Neural cell (in vitro differentiated cells): ENCODE results near the gene ATG4C. TPM values are rescaled to one million over a fixed set of nuclear protein-coding genes. Genes with fewer than 3 reads are reported as not detected.

Experiments
- H2AFZ ChIP-seq: fragments of 200-600, 300-800 bp; sonication (generic), shearing (Covaris generic); 2 replicates; pipeline ENCODE4 v1.6.0; 2014; ENCODE audit warnings: low read depth, mild to moderate bottlenecking, antibody characterized with exemption, low read length, moderate library complexity
- H3F3A ChIP-seq: fragments of 200-600 bp; shearing (Covaris generic); 2 replicates; pipeline ENCODE4 v1.6.1; 2016; ENCODE audit warnings: mild to moderate bottlenecking, moderate library complexity, mixed read lengths, antibody characterized with exemption, low read length; ENCODE audit not compliant: insufficient read depth, poor library complexity, severe bottlenecking
- H3K27ac ChIP-seq: fragments of 200-600, 300-800 bp; sonication (generic), shearing (Covaris generic); 2 replicates; pipeline ENCODE4 v1.5.1; 2014; ENCODE audit warnings: mild to moderate bottlenecking, low read length, moderate library complexity
- H3K27me3 ChIP-seq: fragments of 300-800, 200-600 bp; sonication (generic), shearing (Covaris generic); 2 replicates; pipeline ENCODE4 v1.6.0; 2014; ENCODE audit warnings: mild to moderate bottlenecking, low read depth, low read length, moderate library complexity; ENCODE audit not compliant: insufficient read depth
- H3K36me3 ChIP-seq: fragments of 300-800, 200-600 bp; sonication (generic), shearing (Covaris generic); 2 replicates; pipeline ENCODE4 v1.5.1; 2014; ENCODE audit warnings: mild to moderate bottlenecking, antibody characterized with exemption, low read length, moderate library complexity; ENCODE audit not compliant: insufficient read depth
- H3K4me2 ChIP-seq: fragments of 300-800, 200-600 bp; sonication (generic), shearing (Covaris generic); 2 replicates; pipeline ENCODE4 v1.6.0; 2014; ENCODE audit warnings: mild to moderate bottlenecking, low read length
- H3K4me3 ChIP-seq: fragments of 300-800, 200-600 bp; sonication (generic), shearing (Covaris generic); 2 replicates; pipeline ENCODE4 v1.5.1; 2014; ENCODE audit warnings: mild to moderate bottlenecking, low read length, moderate library complexity
- H3K79me2 ChIP-seq: fragments of 200-600 bp; shearing (Covaris generic); replicated peaks from 2 replicates; pipeline ENCODE4 v1.6.0; 2014; ENCODE audit warnings: mild to moderate bottlenecking, low read length, moderate library complexity; ENCODE audit not compliant: insufficient read depth
- H3K9ac ChIP-seq: fragments of 300-800, 200-600 bp; sonication (generic), shearing (Covaris generic); 2 replicates; pipeline ENCODE4 v1.6.1; 2016; ENCODE audit warnings: mild to moderate bottlenecking, low read length, mixed read lengths
- H3K9me2 ChIP-seq: fragments of 200-600 bp; shearing (Covaris generic); 2 replicates; pipeline ENCODE4 v1.6.1; 2016; ENCODE audit warnings: mild to moderate bottlenecking, low read length, mixed read lengths; ENCODE audit not compliant: insufficient read depth
- H3K9me3 ChIP-seq: fragments of 200-600, 300-800 bp; sonication (generic), shearing (Covaris generic); 2 replicates; pipeline ENCODE4 v1.6.1; 2016; ENCODE audit warnings: mild to moderate bottlenecking, mixed run types, low read length, moderate library complexity, mixed read lengths
- H4K20me1 ChIP-seq: fragments of 200-600 bp; shearing (Covaris generic); 2 replicates; pipeline ENCODE4 v1.6.1; 2016; ENCODE audit warnings: mild to moderate bottlenecking, mixed run types; ENCODE audit not compliant: insufficient read depth
- CTCF ChIP-seq: fragments of 450-650 bp; IDR thresholded peaks from 2 replicates; pipeline ENCODE4 v1.5.1; 2014; ENCODE audit warnings: antibody characterized with exemption, mild to moderate bottlenecking, moderate library complexity; ENCODE audit not compliant: poor library complexity, severe bottlenecking
- EP300 ChIP-seq: fragments of 450-650 bp; conservative IDR thresholded peaks from 2 replicates; pipeline ENCODE4 v1.6.1; 2014; ENCODE audit warnings: antibody characterized with exemption, mild to moderate bottlenecking, moderate library complexity; ENCODE audit not compliant: poor library complexity, severe bottlenecking
- EZH2 ChIP-seq: fragments of 200-600, 300-800 bp; shearing (Covaris generic), sonication (generic); IDR thresholded peaks from 2 replicates; pipeline ENCODE4 v1.6.1; 2014; ENCODE audit warnings: antibody characterized with exemption, low read length, borderline replicate concordance, mild to moderate bottlenecking; ENCODE audit not compliant: insufficient read depth, poor library complexity, severe bottlenecking
- MXI1 ChIP-seq: fragments of 450-650 bp; conservative IDR thresholded peaks from 2 replicates; pipeline ENCODE4 v1.6.1; 2014; ENCODE audit warnings: antibody characterized with exemption, mild to moderate bottlenecking; ENCODE audit not compliant: poor library complexity, severe bottlenecking
- POLR2AphosphoS5 ChIP-seq: IDR thresholded peaks from 2 replicates; pipeline ENCODE4 v1.6.1; 2012
- RAD21 ChIP-seq: fragments of 450-650 bp; conservative IDR thresholded peaks from 2 replicates; pipeline ENCODE4 v1.6.1; 2014; ENCODE audit warnings: antibody characterized with exemption, mild to moderate bottlenecking, moderate library complexity
- SMC3 ChIP-seq: fragments of 450-650 bp; conservative IDR thresholded peaks from 2 replicates; pipeline ENCODE4 v1.6.1; 2014; ENCODE audit warnings: antibody characterized with exemption, mild to moderate bottlenecking, moderate library complexity; ENCODE audit not compliant: poor library complexity
- TAF1 ChIP-seq: IDR thresholded peaks from 2 replicates; pipeline ENCODE4 v1.6.1; 2012; ENCODE audit warnings: low read depth
- polyA plus RNA-seq: library from polyadenylated mRNA; depleted of rRNA; stranded (reverse); fragments of >200 nt; gene quantifications from 2 replicates; pipeline ENCODE4 v1.2.3, GENCODE V29; 2014
- TF ChIP-seq, protein P1 (sequence below): IDR thresholded peaks from 2 replicates; pipeline ENCODE4 v1.6.1; 2012; ENCODE audit warnings: borderline replicate concordance

The ATG4C gene
- polyA plus RNA-seq, 1 donor from 2014 or later, result 11.0 TPM

GRCh38 chr1:62832276-62832675 is 48.3 kb downstream of the ATG4C start (continued):
- TF ChIP-seq MXI1 (no peak), EZH2 (no peak)

GRCh38 chr1:62833529-62833928 is 49.6 kb downstream of the ATG4C start:
- Histone ChIP-seq H3K9me3 (no peaks in the 10 kb centered on the region), H3K79me2 (no peaks in the 10 kb centered on the region)
- no peak for TF ChIP-seq MXI1
- TF ChIP-seq EP300, result no peak
- TF ChIP-seq CTCF, result no peak
- TF ChIP-seq SMC3, result no peak
- TF ChIP-seq EZH2, result no peak
- TF ChIP-seq, protein P1, sequence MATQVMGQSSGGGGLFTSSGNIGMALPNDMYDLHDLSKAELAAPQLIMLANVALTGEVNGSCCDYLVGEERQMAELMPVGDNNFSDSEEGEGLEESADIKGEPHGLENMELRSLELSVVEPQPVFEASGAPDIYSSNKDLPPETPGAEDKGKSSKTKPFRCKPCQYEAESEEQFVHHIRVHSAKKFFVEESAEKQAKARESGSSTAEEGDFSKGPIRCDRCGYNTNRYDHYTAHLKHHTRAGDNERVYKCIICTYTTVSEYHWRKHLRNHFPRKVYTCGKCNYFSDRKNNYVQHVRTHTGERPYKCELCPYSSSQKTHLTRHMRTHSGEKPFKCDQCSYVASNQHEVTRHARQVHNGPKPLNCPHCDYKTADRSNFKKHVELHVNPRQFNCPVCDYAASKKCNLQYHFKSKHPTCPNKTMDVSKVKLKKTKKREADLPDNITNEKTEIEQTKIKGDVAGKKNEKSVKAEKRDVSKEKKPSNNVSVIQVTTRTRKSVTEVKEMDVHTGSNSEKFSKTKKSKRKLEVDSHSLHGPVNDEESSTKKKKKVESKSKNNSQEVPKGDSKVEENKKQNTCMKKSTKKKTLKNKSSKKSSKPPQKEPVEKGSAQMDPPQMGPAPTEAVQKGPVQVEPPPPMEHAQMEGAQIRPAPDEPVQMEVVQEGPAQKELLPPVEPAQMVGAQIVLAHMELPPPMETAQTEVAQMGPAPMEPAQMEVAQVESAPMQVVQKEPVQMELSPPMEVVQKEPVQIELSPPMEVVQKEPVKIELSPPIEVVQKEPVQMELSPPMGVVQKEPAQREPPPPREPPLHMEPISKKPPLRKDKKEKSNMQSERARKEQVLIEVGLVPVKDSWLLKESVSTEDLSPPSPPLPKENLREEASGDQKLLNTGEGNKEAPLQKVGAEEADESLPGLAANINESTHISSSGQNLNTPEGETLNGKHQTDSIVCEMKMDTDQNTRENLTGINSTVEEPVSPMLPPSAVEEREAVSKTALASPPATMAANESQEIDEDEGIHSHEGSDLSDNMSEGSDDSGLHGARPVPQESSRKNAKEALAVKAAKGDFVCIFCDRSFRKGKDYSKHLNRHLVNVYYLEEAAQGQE, result no peak
- no peak for TF ChIP-seq TAF1
- no peak for TF ChIP-seq POLR2AphosphoS5
- TF ChIP-seq RAD21, result no peak

DNA sequence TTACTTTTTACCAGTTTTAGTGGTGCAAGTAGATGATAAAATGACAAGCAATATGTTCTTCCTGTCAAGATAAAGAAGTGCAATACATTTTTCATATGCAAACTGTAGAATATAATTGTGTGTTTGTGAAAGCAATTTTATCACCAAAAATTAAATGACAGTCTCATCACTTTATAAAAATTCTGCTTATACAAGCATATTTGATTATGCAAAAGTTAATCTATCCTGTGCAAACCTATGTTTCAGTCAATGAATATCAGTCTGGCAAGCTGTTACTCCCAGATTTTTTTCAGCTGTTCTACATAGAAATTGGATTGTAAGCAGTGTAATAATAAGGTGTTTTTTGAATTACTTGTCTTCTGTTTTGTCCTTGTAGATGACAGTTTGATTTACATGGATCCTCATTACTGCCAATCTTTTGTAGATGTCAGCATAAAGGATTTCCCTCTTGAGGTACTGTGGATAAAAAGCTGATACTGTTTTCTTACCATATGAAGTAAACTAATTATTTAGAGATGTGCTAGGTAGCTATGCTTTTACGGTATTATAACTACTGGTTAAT is 50.5 kb downstream of the ATG4C start:
- no peaks in the 10 kb centered on the region for H3K79me2 ChIP-seq
- H2AFZ ChIP-seq, result no peak overlapping the region
- H3K27ac ChIP-seq, result no peak overlapping the region
- no peaks in the 10 kb centered on the region for H4K20me1 ChIP-seq
- no peaks in the 10 kb centered on the region for H3K9me3 ChIP-seq
- no peak overlapping the region for H3K9ac ChIP-seq
- H3K36me3 ChIP-seq, result no peaks in the 10 kb centered on the region
- H3K4me3 ChIP-seq, result no peak overlapping the region
- no peaks in the 10 kb centered on the region for H3K27me3 ChIP-seq
- H3F3A ChIP-seq, result no peaks in the 10 kb centered on the region
- H3K9me2 ChIP-seq, result no peaks in the 10 kb centered on the region
- no peak overlapping the region for H3K4me2 ChIP-seq
- TF ChIP-seq TAF1, result no peak
- peak; percentile 66 for TF ChIP-seq POLR2AphosphoS5
- TF ChIP-seq MXI1, result no peak
- TF ChIP-seq, protein P1, result no peak
- peak; percentile 90 for TF ChIP-seq EP300
- TF ChIP-seq EZH2, result no peak
- TF ChIP-seq SMC3, result no peak
- TF ChIP-seq RAD21, result no peak
- TF ChIP-seq CTCF, result no peak

More at GRCh38 chr1:62833529-62833928, 49.6 kb downstream of the ATG4C start:
- Histone ChIP-seq H3K27me3 (no peaks in the 10 kb centered on the region), H4K20me1 (no peaks in the 10 kb centered on the region), H3K27ac (no peak overlapping the region), H3K4me2 (no peak overlapping the region), H3K9me2 (no peaks in the 10 kb centered on the region), H3F3A (no peaks in the 10 kb centered on the region), H2AFZ (no peak overlapping the region), H3K4me3 (no peak overlapping the region), H3K36me3 (no peaks in the 10 kb centered on the region), H3K9ac (no peak overlapping the region)
